ENCODE measurements around the gene GGCT. TPM values are rescaled to one million over a fixed set of nuclear protein-coding genes. Genes with fewer than 3 reads are reported as not detected.
"Not testable (repeated sequence)": the region's sequence is repeated elsewhere in the genome, so short reads cannot be mapped to it uniquely, and the experiment has no call there.

The GGCT gene
- total RNA-seq, 2 experiments from 2014 or later = 6.3 to 6.6 TPM

GRCh38 chr7:30491417-30491816 is 13.2 kb downstream of the GGCT start:
- Histone ChIP-seq H3K27ac (ENCODE audit: low read depth in 1 of 2, low read length in 2 of 2) (no peak overlapping the region), H3K9me3 (ENCODE audit: control insufficient read depth in 1 of 2, insufficient read depth in 1 of 2, low read length in 2 of 2) (peaks cover 5 to 11% of the 10 kb centered on the region in 2 experiments), H3K36me3 (ENCODE audit: insufficient read depth, low read length) (no peaks in the 10 kb centered on the region), H3K4me3 (ENCODE audit: low read length) (no peak overlapping the region), H3K4me1 (ENCODE audit: insufficient read depth, low read length) (no peaks in the 10 kb centered on the region), H3K27me3 (ENCODE audit: control insufficient read depth in 1 of 2, insufficient read depth in 2 of 2, low read length in 2 of 2) (no peaks in the 10 kb centered on the region)
- H3K27ac Mint-ChIP-seq = no peak overlapping the region
- H3K36me3 Mint-ChIP-seq (ENCODE audit: low read depth) = peaks cover 13% of the 10 kb centered on the region
- CTCF ChIA-PET = no interaction called here
- TF ChIP-seq CTCF (IDR thresholded peaks at IDR 0.05) = no peak
- POLR2A ChIA-PET = no interaction called here
- H3K4me1 Mint-ChIP-seq (ENCODE audit: low read depth) = no peaks in the 10 kb centered on the region
- intact Hi-C loops (cut with DNase I, micrococcal nuclease) = no loop called here
- ATAC-seq (ENCODE audit: poor library complexity) = no peak
- H3K4me3 Mint-ChIP-seq = no peak overlapping the region
- H3K27me3 Mint-ChIP-seq = no peaks in the 10 kb centered on the region
- no peak for DNase-seq
- H3K9me3 Mint-ChIP-seq = peaks cover 3% of the 10 kb centered on the region

- Histone ChIP-seq H3K27me3 (ENCODE audit: control insufficient read depth in 1 of 2, insufficient read depth in 2 of 2, low read length in 2 of 2) (no peaks in the 10 kb centered on the region), H3K9me3 (ENCODE audit: control insufficient read depth in 1 of 2, insufficient read depth in 1 of 2, low read length in 2 of 2) (peaks cover 0 to 9% of the 10 kb centered on the region in 2 experiments), H3K4me3 (ENCODE audit: low read length) (no peak overlapping the region), H3K36me3 (ENCODE audit: insufficient read depth, low read length) (no peaks in the 10 kb centered on the region), H3K4me1 (ENCODE audit: insufficient read depth, low read length) (no peaks in the 10 kb centered on the region), H3K27ac (ENCODE audit: low read depth in 1 of 2, low read length in 2 of 2) (no peak overlapping the region)
- Mint-ChIP-seq H3K27ac (no peak overlapping the region), H3K4me3 (no peak overlapping the region), H3K36me3 (ENCODE audit: low read depth) (no peaks in the 10 kb centered on the region), H3K4me1 (ENCODE audit: low read depth) (no peaks in the 10 kb centered on the region), H3K9me3 (peaks cover 3% of the 10 kb centered on the region), H3K27me3 (no peaks in the 10 kb centered on the region)
- CTCF ChIA-PET = no interaction called here
- DNase-seq = no peak
- no peak for TF ChIP-seq CTCF (IDR thresholded peaks at IDR 0.05)
- POLR2A ChIA-PET = no interaction called here
- intact Hi-C loops (cut with DNase I, micrococcal nuclease) = no loop called here
- ATAC-seq (ENCODE audit: poor library complexity) = no peak
Observed at GRCh38 chr7:30487371-30487770, 17.3 kb downstream of the GGCT start.

GRCh38 chr7:30485667-30486066 is 19.0 kb downstream of the GGCT start:
- Mint-ChIP-seq H3K4me3 (no peak overlapping the region), H3K36me3 (ENCODE audit: low read depth) (no peaks in the 10 kb centered on the region), H3K9me3 (no peaks in the 10 kb centered on the region), H3K4me1 (ENCODE audit: low read depth) (no peaks in the 10 kb centered on the region), H3K27ac (no peak overlapping the region), H3K27me3 (no peaks in the 10 kb centered on the region)
- no peak overlapping the region for H3K4me3 ChIP-seq (ENCODE audit: low read length)
- H3K4me1 ChIP-seq (ENCODE audit: insufficient read depth, low read length) = no peaks in the 10 kb centered on the region
- ChIA-PET CTCF (no interaction called here), POLR2A (no interaction called here)
- no peaks in the 10 kb centered on the region for H3K9me3 ChIP-seq (ENCODE audit: control insufficient read depth in 1 of 2, insufficient read depth in 1 of 2, low read length in 2 of 2)
- no peak overlapping the region for H3K27ac ChIP-seq (ENCODE audit: low read depth in 1 of 2, low read length in 2 of 2)
- H3K27me3 ChIP-seq (ENCODE audit: control insufficient read depth in 1 of 2, insufficient read depth in 2 of 2, low read length in 2 of 2) = no peaks in the 10 kb centered on the region
- intact Hi-C loops (cut with DNase I, micrococcal nuclease) = no loop called here
- no peak for DNase-seq
- H3K36me3 ChIP-seq (ENCODE audit: insufficient read depth, low read length) = no peaks in the 10 kb centered on the region
- ATAC-seq (ENCODE audit: poor library complexity) = no peak
- no peak for TF ChIP-seq CTCF (IDR thresholded peaks at IDR 0.05)

GRCh38 chr7:30481416-30481815 is 23.2 kb downstream of the GGCT start:
- H3K4me3 ChIP-seq (ENCODE audit: low read length); POLR2A ChIA-PET; H3K27ac Mint-ChIP-seq; H3K27ac ChIP-seq (ENCODE audit: low read depth in 1 of 2, low read length in 2 of 2); H3K36me3 Mint-ChIP-seq (ENCODE audit: low read depth); ATAC-seq (ENCODE audit: poor library complexity); H3K36me3 ChIP-seq (ENCODE audit: insufficient read depth, low read length); H3K27me3 ChIP-seq (ENCODE audit: control insufficient read depth in 1 of 2, insufficient read depth in 2 of 2, low read length in 2 of 2); CTCF ChIA-PET; H3K27me3 Mint-ChIP-seq; H3K4me3 Mint-ChIP-seq; H3K9me3 ChIP-seq (ENCODE audit: control insufficient read depth in 1 of 2, insufficient read depth in 1 of 2, low read length in 2 of 2); DNase-seq; H3K9me3 Mint-ChIP-seq: not testable (repeated sequence)
- H3K4me1 ChIP-seq (ENCODE audit: insufficient read depth, low read length) = peaks cover 26% of the 10 kb centered on the region
- H3K4me1 Mint-ChIP-seq (ENCODE audit: low read depth) = peaks cover 25% of the 10 kb centered on the region
- intact Hi-C loops (cut with DNase I, micrococcal nuclease) = loop anchor here in 1 of 2 experiments (2.0 kb wide), 1 partner anchor 21 kb away; no protein-coding TSS in a partner anchor
